ENCODE data around the gene HNRNPUL1. TPM values are rescaled to one million over a fixed set of nuclear protein-coding genes. Genes with fewer than 3 reads are reported as not detected.

HNRNPUL1 gene
- total and polyA plus RNA-seq, 10 of the 15 experiments (the other 5 are each of a cell fraction or from before 2014, with no cell fraction given), result 11.1 to 276 (median 117) TPM

GRCh38 chr19:41353466-41354342 is 89.5 kb downstream of the HNRNPUL1 start, which contains the start of gene TGFB1 (continued):
- no peak for TF ChIP-seq ZNF592 (IDR thresholded peaks at IDR 0.05)
- no peak for TF ChIP-seq MEF2A (IDR thresholded peaks at IDR 0.05; ENCODE audit: insufficient read depth, low read depth, low read length)
- no peak for TF ChIP-seq NFYA (IDR thresholded peaks at IDR 0.05; ENCODE audit: borderline replicate concordance, low read depth, low read length)
- no peak for TF ChIP-seq CUX1 (IDR thresholded peaks at IDR 0.05; ENCODE audit: insufficient replicate concordance, low read depth, low read length)
- TF ChIP-seq ZBTB4 (CRISPR knock-in tag; IDR thresholded peaks at IDR 0.05), result no peak
- TF ChIP-seq LARP7 (IDR thresholded peaks at IDR 0.05), result peak; percentile 88
- no peak for TF ChIP-seq CREB1 (IDR thresholded peaks at IDR 0.05; ENCODE audit: low read depth)
- TF ChIP-seq SMAD1 (IDR thresholded peaks at IDR 0.05; ENCODE audit: low read depth, partially characterized antibody), result no peak
- TF ChIP-seq POLR2A (IDR thresholded peaks at IDR 0.05; ENCODE audit: low read depth, low read length), result peak; percentile 90
- no peak for TF ChIP-seq ZSCAN29 (IDR thresholded peaks at IDR 0.05)
- TF ChIP-seq MXI1 (IDR thresholded peaks at IDR 0.05; ENCODE audit: low read depth, low read length), result peak; percentile 18; the same call in 1 of the 2 replicates
- peak; percentile 66; the same call in 1 of the 2 replicates for TF ChIP-seq TAF1 (IDR thresholded peaks at IDR 0.05; ENCODE audit: borderline replicate concordance, low read depth, low read length)
- no peak for TF ChIP-seq E4F1 (IDR thresholded peaks at IDR 0.05; ENCODE audit: borderline replicate concordance, partially characterized antibody)
